HG02623 (cell line): ENCODE results near the gene HS3ST6.
"Not testable (repeated sequence)": the region's sequence is repeated elsewhere in the genome, so short reads cannot be mapped to it uniquely, and the experiment has no call there.

Source experiments
- ATAC-seq: cut with Tn5 transposase; IDR thresholded peaks from one replicate; pipeline ENCODE4 v1.9.1; 2021; ENCODE audit warnings: moderate library complexity; ENCODE audit not compliant: unreplicated experiment

HS3ST6 gene

GRCh38 chr16:1929105-1929504 lies 10.9 kb upstream of the HS3ST6 start:
- peak; percentile 21 for ATAC-seq

- ATAC-seq, result no peak
These were observed 8.1 kb upstream of the HS3ST6 start for GRCh38 chr16:1926271-1926670.

- ATAC-seq, result no peak
These were observed 5.9 kb upstream of the HS3ST6 start for GRCh38 chr16:1924095-1924494.

GRCh38 chr16:1923299-1924034 lies 5.3 kb upstream of the HS3ST6 start:
- ATAC-seq, result no peak

- ATAC-seq, result no peak
These were observed 4.1 kb upstream of the HS3ST6 start for GRCh38 chr16:1922357-1922756.

GRCh38 chr16:1920727-1921171 lies 2.5 kb upstream of the HS3ST6 start:
- ATAC-seq, result no peak

- ATAC-seq, result not testable (repeated sequence)
These were observed 1.9 kb upstream of the HS3ST6 start for GRCh38 chr16:1920122-1920521.

- ATAC-seq, result no peak
These were observed 1.2 kb upstream of the HS3ST6 start for GRCh38 chr16:1919327-1919998.

- ATAC-seq, result no peak
These were observed 407 bp downstream of the HS3ST6 start for GRCh38 chr16:1917665-1918350.

- no peak for ATAC-seq
These were observed 1.1 kb downstream of the HS3ST6 start for GRCh38 chr16:1917056-1917664.

GRCh38 chr16:1916640-1916990 lies 1.6 kb downstream of the HS3ST6 start:
- ATAC-seq, result no peak

GRCh38 chr16:1915732-1916639 lies 2.2 kb downstream of the HS3ST6 start:
- no peak for ATAC-seq

GRCh38 chr16:1914988-1915387 lies 3.2 kb downstream of the HS3ST6 start:
- ATAC-seq, result no peak

GRCh38 chr16:1914084-1914608 lies 4.1 kb downstream of the HS3ST6 start:
- no peak for ATAC-seq

GRCh38 chr16:1913327-1914083 lies 4.7 kb downstream of the HS3ST6 start:
- no peak for ATAC-seq

- no peak for ATAC-seq
These were observed 6.0 kb downstream of the HS3ST6 start for GRCh38 chr16:1912215-1912543.

- no peak for ATAC-seq
These were observed 6.6 kb downstream of the HS3ST6 start for GRCh38 chr16:1911467-1912214.

- ATAC-seq, result no peak
These were observed 8.5 kb downstream of the HS3ST6 start for GRCh38 chr16:1909561-1910231.
